ENCODE data around the gene POLR3B. TPM values are rescaled to one million over a fixed set of nuclear protein-coding genes. Genes with fewer than 3 reads are reported as not detected.
A peak's percentile ranks its signal among the peaks of the same experiment; 100 is the strongest.
"Not testable (repeated sequence)": the region's sequence is repeated elsewhere in the genome, so short reads cannot be mapped to it uniquely, and the experiment has no call there.

Gene POLR3B
- 1 to 10 TPM; 6.6 to 7.5 TPM for total RNA-seq
- long read RNA-seq, full-length matches to known transcripts = 8 of 9 reads
- long read RNA-seq, partial matches to known transcripts = 1 of 9 reads
- long read RNA-seq, other reads (novel, unspliced or antisense) = 0 of 9 reads

- DNase-seq (peak; percentile 96), ATAC-seq (peak; percentile 95)
- intact Hi-C loops (cut with DNase I) = loop anchor here in 1 of 2 donors (10.0 kb wide), 1 partner anchor 133 kb away; no protein-coding TSS in a partner anchor
These were observed at the start of gene POLR3B for GRCh38 chr12:106357549-106358395. Gene POLR3B (plus strand): TSS chr12:106357748. CDS start chr12:106357880, 132 bp downstream.

GRCh38 chr12:106308121-106308520, 49.4 kb upstream of the POLR3B start:
- no peak for ATAC-seq
- no peak for DNase-seq
- intact Hi-C loops (cut with DNase I) = no loop called here

GRCh38 chr12:106308611-106309010, 48.9 kb upstream of the POLR3B start:
- intact Hi-C loops (cut with DNase I) = no loop called here
- ATAC-seq = peak; percentile 24 to 56
- DNase-seq = no peak

GRCh38 chr12:106309671-106310505, 47.7 kb upstream of the POLR3B start:
- no peak for DNase-seq
- intact Hi-C loops (cut with DNase I) = no loop called here
- ATAC-seq = peak; percentile 36 to 61

GRCh38 chr12:106310687-106311086, 46.9 kb upstream of the POLR3B start:
- no peak for DNase-seq
- ATAC-seq = no peak
- intact Hi-C loops (cut with DNase I) = no loop called here

- DNase-seq = no peak
- intact Hi-C loops (cut with DNase I) = no loop called here
- no peak for ATAC-seq
These were observed 46.4 kb upstream of the POLR3B start for GRCh38 chr12:106311139-106311538.

- ATAC-seq; DNase-seq; intact Hi-C loops (cut with DNase I): not testable (repeated sequence)
These were observed 44.1 kb upstream of the POLR3B start for GRCh38 chr12:106313413-106313812.

GRCh38 chr12:106315523-106315922, 42.0 kb upstream of the POLR3B start:
- no peak for DNase-seq
- ATAC-seq = no peak
- intact Hi-C loops (cut with DNase I) = no loop called here

- intact Hi-C loops (cut with DNase I) = no loop called here
- DNase-seq (no peak), ATAC-seq (peak; percentile 20 to 69)
These were observed 40.0 kb upstream of the POLR3B start for GRCh38 chr12:106317406-106318082.

GRCh38 chr12:106321139-106321850, 36.3 kb upstream of the POLR3B start:
- DNase-seq (peak; percentile 36), ATAC-seq (peak; percentile 85 to 90)
- intact Hi-C loops (cut with DNase I) = no loop called here

GRCh38 chr12:106323537-106323936, 34.0 kb upstream of the POLR3B start:
- intact Hi-C loops (cut with DNase I) = no loop called here
- ATAC-seq (no peak), DNase-seq (no peak)

GRCh38 chr12:106327309-106327869, 30.2 kb upstream of the POLR3B start:
- DNase-seq = no peak
- ATAC-seq = peak in 1 of 2 donors; percentile 19
- intact Hi-C loops (cut with DNase I) = no loop called here

GRCh38 chr12:106328735-106329134, 28.8 kb upstream of the POLR3B start:
- no peak for ATAC-seq
- DNase-seq = no peak
- intact Hi-C loops (cut with DNase I) = no loop called here

- no peak for ATAC-seq
These were observed 28.1 kb upstream of the POLR3B start for GRCh38 chr12:106329231-106329982.

GRCh38 chr12:106331599-106331998, 25.9 kb upstream of the POLR3B start:
- no peak for DNase-seq
- intact Hi-C loops (cut with DNase I) = no loop called here
- ATAC-seq = no peak

More at GRCh38 chr12:106329231-106329982, 28.1 kb upstream of the POLR3B start:
- intact Hi-C loops (cut with DNase I) = no loop called here
- DNase-seq = no peak

GRCh38 chr12:106332536-106332935, 25.0 kb upstream of the POLR3B start:
- DNase-seq (no peak), ATAC-seq (no peak)
- intact Hi-C loops (cut with DNase I) = no loop called here

GRCh38 chr12:106333010-106333409, 24.5 kb upstream of the POLR3B start:
- intact Hi-C loops (cut with DNase I) = no loop called here
- DNase-seq (no peak), ATAC-seq (no peak)

- DNase-seq (no peak), ATAC-seq (no peak)
- intact Hi-C loops (cut with DNase I) = no loop called here
These were observed 23.8 kb upstream of the POLR3B start for GRCh38 chr12:106333756-106334155.

Data from left cardiac atrium (tissue), 4 donors.